OCI-LY3 (cell line): Measurements from ENCODE around the gene ALPG.

ENCODE experiments used
- H2AFZ ChIP-seq: fragments of 200-600, 300-600 bp; shearing (Covaris generic); 2 replicates; pipeline ENCODE4 v1.6.0; 2014; ENCODE audit warnings: antibody characterized with exemption, low read depth, low read length
- H3K27ac ChIP-seq: fragments of 200-600, 300-600 bp; sonication (generic); 2 replicates; pipeline ENCODE4 v1.5.1; 2014; ENCODE audit warnings: mild to moderate bottlenecking, low read length, moderate library complexity, mixed read lengths
- H3K27me3 ChIP-seq: fragments of 200-600, 300-600 bp; sonication (generic); 2 replicates; pipeline ENCODE4 v1.6.1; 2014; ENCODE audit warnings: low read depth, low read length, mixed read lengths
- H3K36me3 ChIP-seq: fragments of 200-600, 300-600 bp; sonication (generic); replicated peaks from 2 replicates; pipeline ENCODE3; 2014; ENCODE audit warnings: low read depth, low read length, mixed read lengths
- H3K4me1 ChIP-seq: fragments of 300-600, 200-600 bp; sonication (generic); 2 replicates; pipeline ENCODE4 v1.6.1; 2014; ENCODE audit warnings: low read length, mixed read lengths
- H3K4me2 ChIP-seq: fragments of 200-600, 300-600 bp; sonication (generic); 2 replicates; pipeline ENCODE4 v1.6.1; 2014; ENCODE audit warnings: low read length, mixed read lengths
- H3K4me3 ChIP-seq: fragments of 300-600, 200-600 bp; sonication (generic); 2 replicates; pipeline ENCODE4 v1.5.1; 2014; ENCODE audit warnings: antibody characterized with exemption, mild to moderate bottlenecking, low read length, moderate library complexity
- H3K79me2 ChIP-seq: fragments of 300-600, 200-600 bp; shearing (Covaris generic); 2 replicates; pipeline ENCODE4 v1.6.1; 2014; ENCODE audit warnings: mild to moderate bottlenecking, low read length, mixed read lengths
- H3K9ac ChIP-seq: fragments of 300-600, 200-600 bp; shearing (Covaris generic); 2 replicates; pipeline ENCODE4 v1.6.0; 2014; ENCODE audit warnings: mild to moderate bottlenecking, low read length, moderate library complexity
- H3K9me3 ChIP-seq: fragments of 200-600, 300-600 bp; shearing (Covaris generic); 2 replicates; pipeline ENCODE4 v1.6.1; 2014; ENCODE audit warnings: low read length, mixed read lengths; ENCODE audit not compliant: insufficient read depth
- H4K20me1 ChIP-seq: fragments of 200-600, 300-600 bp; sonication (generic); 2 replicates; pipeline ENCODE4 v1.6.1; 2016; ENCODE audit warnings: low read length, mixed read lengths; ENCODE audit not compliant: insufficient read depth
- CTCF ChIP-seq: fragments of 200-600, 300-600 bp; sonication (generic); IDR thresholded peaks from 2 replicates; pipeline ENCODE4 v1.5.1; 2014; ENCODE audit warnings: antibody characterized with exemption, low read length, low read depth
- EZH2phosphoT487 ChIP-seq: fragments of 200-600 bp; shearing (Covaris generic); IDR thresholded peaks from 2 replicates; pipeline ENCODE4 v1.6.1; 2018; ENCODE audit warnings: antibody characterized with exemption, mixed run types, low read depth

The ALPG gene

GRCh38 chr2:232411901-232412629, 5.4 kb downstream of the ALPG start:
- Histone ChIP-seq H3K9ac (no peak overlapping the region), H3K27ac (no peak overlapping the region), H2AFZ (no peak overlapping the region), H3K4me2 (no peak overlapping the region), H4K20me1 (no peaks in the 10 kb centered on the region), H3K27me3 (peaks cover 5% of the 10 kb centered on the region; the same call in 1 of the 2 replicates), H3K36me3 (no peaks in the 10 kb centered on the region), H3K9me3 (no peaks in the 10 kb centered on the region), H3K79me2 (no peaks in the 10 kb centered on the region), H3K4me3 (no peak overlapping the region), H3K4me1 (no peaks in the 10 kb centered on the region)
- TF ChIP-seq EZH2phosphoT487 (no peak), CTCF (no peak)

- H3K4me2 ChIP-seq = no peak overlapping the region
Observed at GRCh38 chr2:232412986-232413385, 6.3 kb downstream of the ALPG start.

GRCh38 chr2:232415138-232415690, 8.6 kb downstream of the ALPG start:
- Histone ChIP-seq H3K36me3 (no peaks in the 10 kb centered on the region), H4K20me1 (no peaks in the 10 kb centered on the region)
- TF ChIP-seq EZH2phosphoT487 (no peak), CTCF (no peak)

More at GRCh38 chr2:232412986-232413385, 6.3 kb downstream of the ALPG start:
- no peak for TF ChIP-seq EZH2phosphoT487
- TF ChIP-seq CTCF = no peak
- H3K27ac ChIP-seq = no peak overlapping the region
- no peaks in the 10 kb centered on the region for H4K20me1 ChIP-seq
- no peaks in the 10 kb centered on the region for H3K36me3 ChIP-seq
- H2AFZ ChIP-seq = no peak overlapping the region
- H3K4me1 ChIP-seq = no peaks in the 10 kb centered on the region
- H3K4me3 ChIP-seq = no peak overlapping the region
- H3K9ac ChIP-seq = no peak overlapping the region
- no peaks in the 10 kb centered on the region for H3K9me3 ChIP-seq
- H3K79me2 ChIP-seq = no peaks in the 10 kb centered on the region
- H3K27me3 ChIP-seq = peaks cover 5% of the 10 kb centered on the region; the same call in 1 of the 2 replicates

GRCh38 chr2:232415736-232416520, 9.3 kb downstream of the ALPG start:
- H3K9me3 ChIP-seq = no peaks in the 10 kb centered on the region
- no peak for TF ChIP-seq CTCF
- no peak for TF ChIP-seq EZH2phosphoT487
- no peaks in the 10 kb centered on the region for H4K20me1 ChIP-seq
- H3K79me2 ChIP-seq = no peaks in the 10 kb centered on the region
- H3K27ac ChIP-seq = no peak overlapping the region
- no peaks in the 10 kb centered on the region for H3K4me1 ChIP-seq
- H3K4me3 ChIP-seq = no peak overlapping the region
- H3K36me3 ChIP-seq = no peaks in the 10 kb centered on the region
- no peak overlapping the region for H3K9ac ChIP-seq
- peaks cover 5% of the 10 kb centered on the region; the same call in 1 of the 2 replicates for H3K27me3 ChIP-seq
- H2AFZ ChIP-seq = no peak overlapping the region
- H3K4me2 ChIP-seq = no peak overlapping the region

More at GRCh38 chr2:232415138-232415690, 8.6 kb downstream of the ALPG start:
- Histone ChIP-seq H3K9me3 (no peaks in the 10 kb centered on the region), H3K4me3 (no peak overlapping the region), H3K79me2 (no peaks in the 10 kb centered on the region), H2AFZ (no peak overlapping the region), H3K4me2 (no peak overlapping the region), H3K27ac (no peak overlapping the region), H3K27me3 (peaks cover 5% of the 10 kb centered on the region; the same call in 1 of the 2 replicates), H3K9ac (no peak overlapping the region), H3K4me1 (no peaks in the 10 kb centered on the region)
